VCaP (cell line): ENCODE results near the gene SCNN1A.

Experiments used
- H3K27ac ChIP-seq: fragments of 450-650 bp; 2 replicates; pipeline ENCODE4 v1.5.1; 2017
- TF ChIP-seq, protein P1 (sequence below): fragments of 450-650 bp; conservative IDR thresholded peaks from 2 replicates; pipeline ENCODE4 v1.5.1; 2017; ENCODE audit warnings: mild to moderate bottlenecking, moderate library complexity

Gene SCNN1A

GRCh38 chr12:6375269-6376078 is at the start of gene SCNN1A:
TSS of gene SCNN1A (minus strand) at chr12:6375563. CDS start at chr12:6374783, 780 bp downstream.
- TF ChIP-seq, protein P1, sequence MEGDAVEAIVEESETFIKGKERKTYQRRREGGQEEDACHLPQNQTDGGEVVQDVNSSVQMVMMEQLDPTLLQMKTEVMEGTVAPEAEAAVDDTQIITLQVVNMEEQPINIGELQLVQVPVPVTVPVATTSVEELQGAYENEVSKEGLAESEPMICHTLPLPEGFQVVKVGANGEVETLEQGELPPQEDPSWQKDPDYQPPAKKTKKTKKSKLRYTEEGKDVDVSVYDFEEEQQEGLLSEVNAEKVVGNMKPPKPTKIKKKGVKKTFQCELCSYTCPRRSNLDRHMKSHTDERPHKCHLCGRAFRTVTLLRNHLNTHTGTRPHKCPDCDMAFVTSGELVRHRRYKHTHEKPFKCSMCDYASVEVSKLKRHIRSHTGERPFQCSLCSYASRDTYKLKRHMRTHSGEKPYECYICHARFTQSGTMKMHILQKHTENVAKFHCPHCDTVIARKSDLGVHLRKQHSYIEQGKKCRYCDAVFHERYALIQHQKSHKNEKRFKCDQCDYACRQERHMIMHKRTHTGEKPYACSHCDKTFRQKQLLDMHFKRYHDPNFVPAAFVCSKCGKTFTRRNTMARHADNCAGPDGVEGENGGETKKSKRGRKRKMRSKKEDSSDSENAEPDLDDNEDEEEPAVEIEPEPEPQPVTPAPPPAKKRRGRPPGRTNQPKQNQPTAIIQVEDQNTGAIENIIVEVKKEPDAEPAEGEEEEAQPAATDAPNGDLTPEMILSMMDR: no peak
- H3K27ac ChIP-seq: peak within 1 kb of the TSS; percentile 42

- no peak overlapping the region for H3K27ac ChIP-seq
- TF ChIP-seq, protein P1: no peak
Measured at GRCh38 chr12:6424866-6425265, 49.5 kb upstream of the SCNN1A start.

- TF ChIP-seq, protein P1: no peak
- H3K27ac ChIP-seq: peak overlapping the region; percentile 42; the same call in 1 of the 2 replicates
Measured at GRCh38 chr12:6424008-6424347, 48.6 kb upstream of the SCNN1A start.

DNA sequence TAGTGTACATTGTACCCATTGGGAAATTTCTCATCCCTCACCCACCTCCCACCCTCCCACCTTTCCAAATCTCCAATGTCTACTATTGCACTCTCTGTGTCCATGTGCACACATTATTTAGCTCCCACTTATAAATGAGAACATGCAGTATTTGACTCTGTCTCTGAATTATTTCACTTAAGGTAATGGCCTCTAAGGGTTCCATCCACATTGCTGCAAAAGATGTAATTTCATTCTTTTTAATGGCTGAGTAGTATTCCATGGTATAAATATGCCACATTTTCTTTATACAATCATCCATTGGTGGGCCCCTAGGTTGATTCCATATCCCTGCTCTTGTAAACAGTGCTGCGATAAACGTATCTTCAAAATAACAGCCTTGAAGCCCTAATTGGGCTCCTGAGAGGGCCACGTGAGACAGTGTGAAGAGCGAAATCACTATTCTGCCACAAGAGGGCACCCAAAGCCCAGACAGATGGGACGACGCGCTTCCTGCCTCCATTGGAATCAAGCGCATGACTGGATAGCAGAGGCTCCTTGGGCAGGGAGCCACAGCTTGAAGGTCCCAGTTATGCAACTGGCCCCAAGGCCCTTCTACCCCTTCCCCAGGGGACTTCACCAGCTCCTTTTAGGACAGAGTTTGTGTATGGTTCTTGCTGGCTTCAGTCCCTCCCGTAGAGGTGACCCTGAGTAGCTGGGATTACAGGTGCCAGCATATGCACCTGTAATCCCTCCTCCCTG is 48.1 kb upstream of the SCNN1A start:
- peak overlapping the region; percentile 42; the same call in 1 of the 2 replicates for H3K27ac ChIP-seq
- TF ChIP-seq, protein P1: peak; percentile 96

DNA sequence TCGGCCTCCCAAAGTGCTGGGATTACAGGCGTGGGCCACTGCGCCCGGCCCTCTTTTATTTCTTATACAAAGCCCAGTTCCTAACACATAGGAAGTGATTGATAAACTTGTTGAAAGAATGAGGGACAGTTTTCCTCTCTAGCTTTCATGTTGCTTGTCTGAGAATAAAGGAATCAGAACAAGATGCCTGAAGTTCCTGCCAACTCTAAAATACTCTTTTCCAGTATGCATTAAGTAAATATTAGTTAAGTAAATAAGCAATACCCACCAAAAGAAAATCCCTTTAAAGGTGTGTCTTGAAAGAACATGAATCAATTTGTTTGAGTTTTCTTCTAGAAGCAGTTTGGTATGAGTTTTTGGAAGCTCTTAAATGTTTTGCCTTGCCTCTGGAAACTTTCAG is 45.0 kb upstream of the SCNN1A start:
- TF ChIP-seq, protein P1: no peak
- no peak overlapping the region for H3K27ac ChIP-seq

GRCh38 chr12:6418796-6419195 is 43.4 kb upstream of the SCNN1A start:
- TF ChIP-seq, protein P1: no peak

DNA sequence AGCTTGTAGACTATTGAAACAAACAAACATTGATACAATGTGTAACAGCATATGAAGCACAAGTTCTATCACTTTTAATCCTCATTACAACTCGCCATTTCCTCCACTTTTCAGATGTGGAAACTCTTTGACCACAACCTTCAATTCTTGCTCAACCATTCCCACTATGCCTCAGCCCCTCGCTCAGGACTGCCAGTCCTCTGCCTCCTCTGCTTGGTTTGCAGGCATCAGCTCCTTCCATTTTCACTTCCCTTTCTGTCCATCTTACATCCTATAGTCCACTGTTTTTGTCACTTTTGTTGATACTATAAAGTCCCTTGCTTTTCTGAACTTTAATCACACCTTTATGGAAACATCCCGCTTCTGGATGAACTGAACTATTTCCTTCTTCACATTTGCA is 41.2 kb upstream of the SCNN1A start:
- TF ChIP-seq, protein P1: no peak
- no peak overlapping the region for H3K27ac ChIP-seq

More at GRCh38 chr12:6418796-6419195, 43.4 kb upstream of the SCNN1A start:
- H3K27ac ChIP-seq: no peak overlapping the region
